ENCODE measurements around the gene IGF2.

The IGF2 gene

GRCh38 chr11:2129699-2130366, 9.4 kb downstream of the IGF2 start:
- Histone ChIP-seq H3K4me2 (ENCODE audit: low read length) (no peak overlapping the region), H3K27me3 (ENCODE audit: insufficient read depth, low read length) (no peaks in the 10 kb centered on the region), H3F3A (ENCODE audit: insufficient read depth, low read length) (no peaks in the 10 kb centered on the region), H4K20me1 (ENCODE audit: insufficient read depth, low read length) (no peaks in the 10 kb centered on the region), H3K79me2 (ENCODE audit: insufficient read depth, low read length) (no peaks in the 10 kb centered on the region), H2AFZ (ENCODE audit: low read length) (no peak overlapping the region), H3K9ac (ENCODE audit: low read length) (no peak overlapping the region), H3K27ac (ENCODE audit: low read depth, low read length, poor library complexity, severe bottlenecking) (no peak overlapping the region), H3K9me2 (ENCODE audit: low read depth, low read length) (no peaks in the 10 kb centered on the region), H3K36me3 (ENCODE audit: insufficient read depth, low read length) (no peaks in the 10 kb centered on the region), H3K4me3 (ENCODE audit: low read depth, low read length, poor library complexity, severe bottlenecking) (no peak overlapping the region), H3K9me3 (ENCODE audit: low read length) (no peaks in the 10 kb centered on the region), H3K4me1 (ENCODE audit: insufficient read depth, low read length, severe bottlenecking) (no peaks in the 10 kb centered on the region)
- TF ChIP-seq CTCF (IDR thresholded peaks at IDR 0.05; ENCODE audit: low read length) (no peak), EZH2 (IDR thresholded peaks at IDR 0.05; ENCODE audit: borderline replicate concordance, low read length) (no peak)

- Histone ChIP-seq H3K4me1 (ENCODE audit: insufficient read depth, low read length, severe bottlenecking) (no peaks in the 10 kb centered on the region), H3K9ac (ENCODE audit: low read length) (no peak overlapping the region), H3K9me3 (ENCODE audit: low read length) (no peaks in the 10 kb centered on the region), H3K36me3 (ENCODE audit: insufficient read depth, low read length) (no peaks in the 10 kb centered on the region), H3K4me2 (ENCODE audit: low read length) (no peak overlapping the region), H2AFZ (ENCODE audit: low read length) (no peak overlapping the region), H3K4me3 (ENCODE audit: low read depth, low read length, poor library complexity, severe bottlenecking) (no peak overlapping the region), H3K9me2 (ENCODE audit: low read depth, low read length) (no peaks in the 10 kb centered on the region), H3K27me3 (ENCODE audit: insufficient read depth, low read length) (no peaks in the 10 kb centered on the region), H3K79me2 (ENCODE audit: insufficient read depth, low read length) (no peaks in the 10 kb centered on the region), H3K27ac (ENCODE audit: low read depth, low read length, poor library complexity, severe bottlenecking) (no peak overlapping the region), H3F3A (ENCODE audit: insufficient read depth, low read length) (no peaks in the 10 kb centered on the region), H4K20me1 (ENCODE audit: insufficient read depth, low read length) (no peaks in the 10 kb centered on the region)
- no peak for TF ChIP-seq EZH2 (IDR thresholded peaks at IDR 0.05; ENCODE audit: borderline replicate concordance, low read length)
- TF ChIP-seq CTCF (IDR thresholded peaks at IDR 0.05; ENCODE audit: low read length): no peak
Observed at GRCh38 chr11:2129308-2129698, 9.9 kb downstream of the IGF2 start.

- H3K36me3 ChIP-seq (ENCODE audit: insufficient read depth, low read length): no peaks in the 10 kb centered on the region
- no peak overlapping the region for H2AFZ ChIP-seq (ENCODE audit: low read length)
- no peaks in the 10 kb centered on the region for H3K79me2 ChIP-seq (ENCODE audit: insufficient read depth, low read length)
- H3K9me3 ChIP-seq (ENCODE audit: low read length): no peaks in the 10 kb centered on the region
- no peaks in the 10 kb centered on the region for H3K9me2 ChIP-seq (ENCODE audit: low read depth, low read length)
- H3K4me3 ChIP-seq (ENCODE audit: low read depth, low read length, poor library complexity, severe bottlenecking): no peak overlapping the region
- no peaks in the 10 kb centered on the region for H3K27me3 ChIP-seq (ENCODE audit: insufficient read depth, low read length)
- no peak overlapping the region for H3K9ac ChIP-seq (ENCODE audit: low read length)
- no peaks in the 10 kb centered on the region for H3K4me1 ChIP-seq (ENCODE audit: insufficient read depth, low read length, severe bottlenecking)
- no peaks in the 10 kb centered on the region for H4K20me1 ChIP-seq (ENCODE audit: insufficient read depth, low read length)
- H3F3A ChIP-seq (ENCODE audit: insufficient read depth, low read length): no peaks in the 10 kb centered on the region
- H3K27ac ChIP-seq (ENCODE audit: low read depth, low read length, poor library complexity, severe bottlenecking): no peak overlapping the region
- H3K4me2 ChIP-seq (ENCODE audit: low read length): no peak overlapping the region
- TF ChIP-seq CTCF (IDR thresholded peaks at IDR 0.05; ENCODE audit: low read length) (no peak), EZH2 (IDR thresholded peaks at IDR 0.05; ENCODE audit: borderline replicate concordance, low read length) (no peak)
Observed at GRCh38 chr11:2128511-2129307, 10.5 kb downstream of the IGF2 start.

Data from OCI-LY1 (cell line).